Posterior cingulate gyrus (tissue), 11 donors: Measurements from ENCODE around the gene NFAT5.
"Not testable (repeated sequence)": the region's sequence is repeated elsewhere in the genome, so short reads cannot be mapped to it uniquely, and the experiment has no call there.

Experiments used
- DNase-seq, 10 donors: peaks; one replicate each; pipeline versions ENCODE4 v3.0.0 to v3.0.0-alpha.2; 2020 to 2021; ENCODE audit warnings: mixed read lengths in 3 of 10
- intact Hi-C: fragments of 100-400 bp; cut with DNase I; formaldehyde crosslinking; loops from one replicate; pipeline ENCODE4 v1.15.1; 2023

Gene NFAT5

GRCh38 chr16:69726313-69727060 is 160.7 kb downstream of the NFAT5 start, which contains the start of gene NQO1:
NQO1 (minus strand) TSS chr16:69726560; CDS start chr16:69726439, 121 bp downstream.
- DNase-seq = peak; percentile 86 to 99 (median 92)
- intact Hi-C loops = no loop called here

- intact Hi-C loops = no loop called here
- peak; percentile 32 to 94 (median 57) for DNase-seq
These were observed 162.1 kb downstream of the NFAT5 start for GRCh38 chr16:69727916-69728270.

GRCh38 chr16:69729030-69729429 is 163.3 kb downstream of the NFAT5 start:
- intact Hi-C loops, DNase-seq: not testable (repeated sequence)

DNA sequence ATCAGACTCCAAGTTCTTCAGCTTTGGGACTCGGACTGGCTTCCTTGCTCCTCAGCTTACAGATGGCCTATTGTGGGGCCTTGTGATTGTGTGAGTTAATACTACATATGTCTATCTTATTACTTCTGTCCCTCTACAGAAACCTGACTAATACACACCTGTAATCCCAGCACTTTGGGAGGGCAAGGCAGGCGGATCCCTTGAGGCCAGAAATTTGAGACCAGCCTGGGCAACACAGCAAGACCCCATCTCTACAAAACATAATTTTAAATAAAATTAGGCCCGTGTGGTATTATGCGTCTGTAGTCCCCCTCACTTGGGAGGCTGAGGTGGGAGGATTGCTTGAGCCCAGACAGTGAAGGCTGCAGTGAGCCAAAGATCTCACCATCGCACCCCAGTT is 165.5 kb downstream of the NFAT5 start:
- intact Hi-C loops, DNase-seq: not testable (repeated sequence)

GRCh38 chr16:69732101-69732500 is 166.3 kb downstream of the NFAT5 start:
- intact Hi-C loops = no loop called here
- no peak for DNase-seq

- no peak for DNase-seq
- intact Hi-C loops = no loop called here
These were observed 175.8 kb downstream of the NFAT5 start for GRCh38 chr16:69741519-69741918.

- peak in 5 of 10 donors; percentile 20 to 90 (median 34) for DNase-seq
- intact Hi-C loops = no loop called here
These were observed 176.5 kb downstream of the NFAT5 start for GRCh38 chr16:69741951-69742904.

- peak in 1 of 10 donors; percentile 54 for DNase-seq
- intact Hi-C loops = no loop called here
These were observed 178.8 kb downstream of the NFAT5 start for GRCh38 chr16:69744363-69745231.

- intact Hi-C loops = no loop called here
- DNase-seq = no peak
These were observed 179.5 kb downstream of the NFAT5 start for GRCh38 chr16:69745232-69745612.

- peak in 1 of 10 donors; percentile 47 for DNase-seq
- intact Hi-C loops = no loop called here
These were observed 180.2 kb downstream of the NFAT5 start for GRCh38 chr16:69745959-69746358.

GRCh38 chr16:69747115-69747514 is 181.3 kb downstream of the NFAT5 start:
- DNase-seq = no peak
- intact Hi-C loops = no loop called here

GRCh38 chr16:69748694-69749345 is 183.1 kb downstream of the NFAT5 start:
- intact Hi-C loops = no loop called here
- DNase-seq = peak in 1 of 10 donors; percentile 19

DNA sequence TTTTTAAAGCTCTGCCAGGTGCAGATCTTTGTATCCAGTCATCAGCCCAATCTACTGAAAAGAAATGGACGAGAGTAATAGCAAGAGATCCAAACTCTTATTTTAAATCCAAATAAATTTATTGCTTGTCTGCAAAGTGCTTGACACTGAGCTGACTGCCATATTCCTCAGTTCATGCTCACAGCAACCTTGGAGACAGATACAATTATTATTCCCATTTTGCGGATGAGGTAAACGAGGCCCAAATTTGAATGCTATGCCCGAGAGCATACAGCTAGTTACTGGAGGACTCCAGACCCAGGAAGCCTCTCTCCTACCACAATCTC is 188.3 kb downstream of the NFAT5 start:
- DNase-seq = no peak
- intact Hi-C loops = loop anchor here (2.0 kb wide), 2 partner anchors 45 to 357 kb away; no protein-coding TSS in a partner anchor
